ENCODE data around the gene VSIG2. TPM values are rescaled to one million over a fixed set of nuclear protein-coding genes. Genes with fewer than 3 reads are reported as not detected.
A peak's percentile ranks its signal among the peaks of the same experiment; 100 is the strongest.

Gene VSIG2
- total and polyA plus RNA-seq, 10 of the 15 experiments (the other 5 are each of a cell fraction or from before 2014, with no cell fraction given) = 0.13 to 0.31 (median 0.15) TPM; not detected in 5

DNA sequence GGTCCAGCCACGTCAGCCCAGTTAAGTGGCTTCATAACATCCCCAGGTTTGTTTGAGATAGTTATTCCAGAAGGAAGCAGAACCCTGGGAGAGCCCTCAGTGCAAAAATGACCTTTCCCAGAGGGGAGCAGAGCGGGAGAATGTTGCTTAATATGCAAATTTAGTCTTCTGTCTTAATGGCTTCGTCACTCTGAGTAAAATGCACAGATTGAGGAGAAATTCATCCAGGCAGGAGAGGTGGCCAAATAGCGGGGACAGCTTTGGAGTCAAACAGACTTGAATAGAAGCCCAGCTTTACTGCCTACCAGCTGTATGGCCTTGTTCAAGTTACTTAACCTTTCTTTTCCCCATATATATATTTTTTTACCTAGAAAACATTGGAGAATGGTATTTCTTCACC is 24.6 kb downstream of the VSIG2 start:
- Histone ChIP-seq H3K9me3 (replicated peaks; ENCODE audit: control insufficient read depth, insufficient read depth, low read length) (no peaks in the 10 kb centered on the region), H3K9ac (ENCODE audit: control insufficient read depth, insufficient read depth, low read length) (no peak overlapping the region), H3K79me2 (ENCODE audit: control insufficient read depth, insufficient read depth, low read length) (no peaks in the 10 kb centered on the region), H3K4me1 (ENCODE audit: control insufficient read depth, insufficient read depth, low read length) (peaks cover 7% of the 10 kb centered on the region), H3K27me3 (replicated peaks in 1 of 2; ENCODE audit: control insufficient read depth in 2 of 2, insufficient read depth in 2 of 2, low read length in 1 of 2) (no peaks in the 10 kb centered on the region; a peak in 1 of 4 replicates), H3K36me3 (ENCODE audit: control insufficient read depth in 2 of 2, insufficient read depth in 2 of 2, low read length in 1 of 2) (no peaks in the 10 kb centered on the region), H3K4me2 (ENCODE audit: control insufficient read depth, insufficient read depth) (no peak overlapping the region), H2AFZ (ENCODE audit: control insufficient read depth, low read depth, low read length) (no peak overlapping the region), H3K27ac (ENCODE audit: control insufficient read depth, insufficient read depth) (no peak overlapping the region), H3K4me3 (no peak overlapping the region), H4K20me1 (ENCODE audit: control insufficient read depth, insufficient read depth) (no peaks in the 10 kb centered on the region)
- ChIA-PET POLR2A (interaction anchor here (1.2 kb wide), 1 partner anchor 13 kb away, joined by 5 read pairs; no protein-coding TSS in a partner anchor), RAD21 (ENCODE audit: unreplicated experiment) (no interaction called here), CTCF (interaction anchor here (1.3 kb wide), 2 partner anchors 34 to 58 kb away, joined by 3 read pairs; no protein-coding TSS in a partner anchor), SMC1A (ENCODE audit: uncharacterized antibody, unreplicated experiment) (interaction anchor here (1.3 kb wide), 1 partner anchor 9 kb away, joined by 3 read pairs; no protein-coding TSS in a partner anchor)
- DNase-seq (ENCODE audit: low read depth, low spot score) (no peak), ATAC-seq (no peak), FAIRE-seq (no peak)
- intact Hi-C loops (cut with micrococcal nuclease; ENCODE audit: unreplicated experiment) = no loop called here
- in situ Hi-C loops (cut with MboI) = no loop called here
- TF ChIP-seq PAX8 (IDR thresholded peaks at IDR 0.05) (no peak), HCFC1 (IDR thresholded peaks at IDR 0.05; ENCODE audit: low read length) (no peak), SMAD1 (IDR thresholded peaks at IDR 0.05; ENCODE audit: low read depth, partially characterized antibody) (no peak)
- TF ChIP-seq, protein P1, sequence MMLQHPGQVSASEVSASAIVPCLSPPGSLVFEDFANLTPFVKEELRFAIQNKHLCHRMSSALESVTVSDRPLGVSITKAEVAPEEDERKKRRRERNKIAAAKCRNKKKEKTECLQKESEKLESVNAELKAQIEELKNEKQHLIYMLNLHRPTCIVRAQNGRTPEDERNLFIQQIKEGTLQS (IDR thresholded peaks at IDR 0.05; ENCODE audit: borderline replicate concordance, extremely low read depth, low read depth, low read length) = no peak
- 21% methylated on average over 4 of the region's 4 CpGs for WGBS (ENCODE audit: insufficient coverage, insufficient replicate concordance, low lambda C conversion rate, missing lambda C conversion rate)
- no TSS peak for BruUV-seq (replicated peaks)

DNA sequence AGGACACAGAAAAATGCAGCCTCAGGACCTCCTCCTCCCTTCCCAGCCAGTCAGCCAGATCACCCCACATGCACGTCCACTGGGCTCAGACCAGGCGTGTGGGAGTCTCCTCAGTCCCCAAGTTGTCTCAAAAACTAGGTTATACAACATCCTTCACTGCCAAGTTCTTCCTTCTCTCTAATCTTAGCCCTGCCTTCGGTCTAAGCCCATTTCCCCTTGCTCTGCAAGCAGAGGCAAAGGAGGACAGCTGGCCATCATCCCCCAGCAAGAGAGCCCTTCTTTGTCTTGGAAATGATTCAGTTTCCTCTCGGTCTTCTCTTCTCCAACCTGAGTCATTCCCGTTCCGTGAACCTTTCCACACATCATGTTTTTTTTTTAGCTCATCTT is 26.3 kb downstream of the VSIG2 start:
- Histone ChIP-seq H3K27me3 (replicated peaks in 1 of 2; ENCODE audit: control insufficient read depth in 2 of 2, insufficient read depth in 2 of 2, low read length in 1 of 2) (no peaks in the 10 kb centered on the region; a peak in 2 of 4 replicates), H3K9ac (ENCODE audit: control insufficient read depth, insufficient read depth, low read length) (no peak overlapping the region), H3K27ac (ENCODE audit: control insufficient read depth, insufficient read depth) (no peak overlapping the region), H3K36me3 (ENCODE audit: control insufficient read depth in 2 of 2, insufficient read depth in 2 of 2, low read length in 1 of 2) (no peaks in the 10 kb centered on the region), H3K79me2 (ENCODE audit: control insufficient read depth, insufficient read depth, low read length) (no peaks in the 10 kb centered on the region), H3K4me2 (ENCODE audit: control insufficient read depth, insufficient read depth) (no peak overlapping the region), H3K4me1 (ENCODE audit: control insufficient read depth, insufficient read depth, low read length) (peaks cover 7% of the 10 kb centered on the region), H2AFZ (ENCODE audit: control insufficient read depth, low read depth, low read length) (no peak overlapping the region; the same call in 1 of the 2 replicates), H3K4me3 (no peak overlapping the region), H3K9me3 (replicated peaks; ENCODE audit: control insufficient read depth, insufficient read depth, low read length) (no peaks in the 10 kb centered on the region), H4K20me1 (ENCODE audit: control insufficient read depth, insufficient read depth) (no peaks in the 10 kb centered on the region)
- no peak for DNase-seq (ENCODE audit: low read depth, low spot score)
- RAD21 ChIA-PET (ENCODE audit: unreplicated experiment) = interaction anchor here (1.3 to 2.0 kb wide), 7 partner anchors 8 to 68 kb away, joined by 3 to 7 read pairs (median 4); no protein-coding TSS in a partner anchor
- in situ Hi-C loops (cut with MboI) (no loop called here), intact Hi-C loops (cut with micrococcal nuclease; ENCODE audit: unreplicated experiment) (no loop called here)
- TF ChIP-seq IKZF1 (conservative IDR thresholded peaks at IDR 0.05) (0 out of 2 replicates have a peak, but pooled peaks have one; percentile 6), RCOR1 (conservative IDR thresholded peaks at IDR 0.05; ENCODE audit: low read depth, low read length) (no peak)
- no peak for FAIRE-seq
- CTCF ChIA-PET = interaction anchor here (1.7 to 4.1 kb wide), 7 partner anchors 9 to 67 kb away, joined by 5 to 36 read pairs (median 9); partner anchors contain the start of genes ESAM and NRGN
- ATAC-seq = peak; percentile 24
- BruUV-seq (replicated peaks) = no TSS peak
- SMC1A ChIA-PET (ENCODE audit: uncharacterized antibody, unreplicated experiment) = interaction anchor here (0.8 to 2.6 kb wide), 10 partner anchors 12 to 100 kb away, joined by 3 to 16 read pairs (median 4); partner anchors contain the start of genes SIAE and SPA17
- POLR2A ChIA-PET = interaction anchor here (0.6 to 1.3 kb wide), 3 partner anchors 8 to 21 kb away, joined by 3 to 5 read pairs (median 4); no protein-coding TSS in a partner anchor
- WGBS (ENCODE audit: insufficient coverage, insufficient replicate concordance, low lambda C conversion rate, missing lambda C conversion rate) = 13% methylated on average over 6 of the region's 6 CpGs
